Spinal cord (tissue), 10 donors: Measurements from ENCODE around the gene KCNAB1. TPM values are rescaled to one million over a fixed set of nuclear protein-coding genes. Genes with fewer than 3 reads are reported as not detected.
"Not testable (repeated sequence)": the region's sequence is repeated elsewhere in the genome, so short reads cannot be mapped to it uniquely, and the experiment has no call there.

ENCODE experiments used
- DNase-seq, 6 donors: peaks; one replicate each; pipeline versions ENCODE4 v3.0.0 to v3.0.0-alpha.2; 2013 to 2015; ENCODE audit warnings: low spot score in 6 of 6, low read depth in 4 of 6
- H3K27ac ChIP-seq: one replicate; pipeline ENCODE4 v1.5.1; 2013; ENCODE audit warnings: low read depth, low read length, control low read depth
- H3K27me3 ChIP-seq: one replicate; pipeline ENCODE4 v1.6.1; 2013; ENCODE audit warnings: low read length; ENCODE audit not compliant: control insufficient read depth, insufficient read depth
- H3K36me3 ChIP-seq: one replicate; pipeline ENCODE4 v1.6.1; 2013; ENCODE audit warnings: low read length; ENCODE audit not compliant: control insufficient read depth, insufficient read depth
- H3K4me1 ChIP-seq: one replicate; pipeline ENCODE4 v1.6.1; 2013; ENCODE audit warnings: low read length; ENCODE audit not compliant: control insufficient read depth, insufficient read depth
- H3K4me3 ChIP-seq: one replicate; pipeline ENCODE4 v1.5.1; 2013; ENCODE audit warnings: low read depth, low read length, control low read depth
- H3K9me3 ChIP-seq: one replicate; pipeline ENCODE4 v1.6.1; 2013; ENCODE audit warnings: low read length; ENCODE audit not compliant: control insufficient read depth, insufficient read depth
- WGBS: methylation state at CpG from one replicate; pipeline ENCODE4 v1.1.5; 2013; ENCODE audit warnings: missing lambda C conversion rate; ENCODE audit not compliant: insufficient coverage; 5-methylcytosine and 5-hydroxymethylcytosine counted together
- polyA plus RNA-seq, 2 donors: library from polyadenylated mRNA; unstranded; fragments of 120-200 nt; gene quantifications; one replicate each; pipeline ENCODE4 v1.2.1, GENCODE V29; 2013; ENCODE audit not compliant: insufficient read length in 2 of 2
- total RNA-seq, 2 donors: library from RNA; depleted of rRNA in 1 of 2; stranded (reverse); fragments of 120-200 nt in 1 of 2; fragments of >200 nt in 1 of 2; gene quantifications; one replicate each; pipeline versions ENCODE4 v1.2.3 to v1.2.4, GENCODE V29; 2013 to 2014
- donor health status: healthy.

The KCNAB1 gene
- total and polyA plus RNA-seq, 4 donors = 10.1 to 27.5 (median 22.6) TPM

DNA sequence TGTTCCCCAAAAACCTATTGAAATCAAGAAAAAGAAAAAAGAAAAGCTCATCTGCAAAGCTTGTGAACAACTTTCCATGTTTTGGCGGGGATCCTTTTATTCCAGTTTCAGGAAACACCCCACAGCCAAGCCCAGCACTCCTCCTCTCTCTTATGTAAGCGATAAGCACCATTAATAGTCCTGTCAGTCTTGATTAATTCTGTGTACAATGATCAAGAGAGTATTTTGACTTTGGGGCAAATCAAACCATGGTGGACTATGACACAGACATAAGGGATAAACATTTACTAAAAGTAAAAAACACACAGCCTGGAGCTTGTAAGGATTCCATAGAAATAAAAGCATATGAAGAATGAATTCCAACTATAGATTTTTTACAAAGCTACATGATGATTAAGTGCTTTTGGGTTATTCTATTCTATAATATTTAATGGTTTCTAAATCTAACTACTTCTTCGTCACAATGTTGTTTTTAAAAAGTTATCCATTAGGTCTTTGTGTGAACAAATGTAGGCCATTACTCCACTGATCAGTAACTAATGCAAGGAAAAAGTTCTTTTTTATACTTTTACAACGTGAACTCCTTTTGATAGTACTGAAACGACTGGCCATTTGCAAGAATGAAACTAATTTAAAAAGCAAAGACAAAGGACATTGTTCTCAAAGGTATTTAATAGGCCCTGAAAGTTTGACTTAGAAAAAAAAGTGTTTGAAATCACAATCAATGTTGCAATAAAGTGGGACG is 106.5 kb downstream of the KCNAB1 start:
- no peaks in the 10 kb centered on the region for H3K27me3 ChIP-seq

DNA sequence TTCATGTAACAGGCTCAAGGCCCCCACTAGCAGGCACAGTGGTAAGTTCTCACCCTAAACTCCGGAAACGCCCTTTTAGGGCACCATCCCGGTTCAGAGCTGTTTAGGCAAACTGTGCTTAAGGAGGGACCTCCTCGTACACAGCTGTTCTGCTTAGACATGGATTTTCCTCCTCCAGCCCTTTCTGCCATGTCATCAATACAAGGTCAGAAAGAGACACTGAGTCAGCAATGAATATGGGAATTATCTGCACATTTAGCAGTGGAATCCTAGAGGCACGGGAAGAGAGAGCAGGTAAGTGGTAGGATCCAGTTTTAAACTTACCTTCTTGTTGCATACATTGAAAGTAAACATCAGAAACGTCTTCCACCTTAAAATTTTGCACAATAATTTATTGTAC is 107.3 kb downstream of the KCNAB1 start:
- H3K4me1 ChIP-seq = no peaks in the 10 kb centered on the region
- H3K36me3 ChIP-seq = no peaks in the 10 kb centered on the region
- H3K9me3 ChIP-seq = no peaks in the 10 kb centered on the region
- no peaks in the 10 kb centered on the region for H3K27me3 ChIP-seq
- WGBS = 69% methylated on average over 4 of the region's 6 CpGs
- no peak for DNase-seq
- H3K27ac ChIP-seq = no peak overlapping the region
- H3K4me3 ChIP-seq = no peak overlapping the region

More for the DNA sequence above, 106.5 kb downstream of the KCNAB1 start:
- Histone ChIP-seq H3K36me3 (no peaks in the 10 kb centered on the region), H3K9me3 (no peaks in the 10 kb centered on the region), H3K4me1 (no peaks in the 10 kb centered on the region), H3K4me3 (no peak overlapping the region), H3K27ac (no peak overlapping the region)
- WGBS = no CpG with 5 or more reads among the region's 6 CpGs
- DNase-seq = no peak

DNA sequence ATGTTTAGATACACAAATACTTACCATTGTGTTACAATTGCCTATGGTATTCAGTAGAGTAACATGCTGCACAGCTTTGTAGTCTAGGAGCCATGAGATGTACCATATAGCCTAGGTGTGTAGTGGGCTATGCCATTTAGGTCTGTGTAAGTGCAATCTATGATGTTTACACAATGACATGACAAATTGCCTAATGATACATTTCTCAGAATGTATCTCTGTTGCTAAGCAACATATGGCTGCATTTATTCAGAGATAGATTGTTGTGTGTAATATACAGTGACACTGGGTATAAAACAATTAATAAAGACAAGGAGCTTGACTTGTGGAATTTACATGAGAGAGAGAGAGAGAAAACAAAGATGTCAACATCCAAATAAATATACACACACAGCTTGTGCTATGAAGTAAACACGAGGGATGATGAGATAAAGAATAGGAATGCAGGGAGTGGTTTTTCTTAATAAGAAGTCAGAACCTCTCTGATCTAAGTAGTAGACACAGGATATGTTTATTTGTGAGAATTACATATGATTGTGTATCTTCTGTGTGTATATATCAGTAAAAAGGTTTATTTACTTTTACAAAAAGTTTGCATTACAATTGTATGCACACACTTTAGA is 110.0 kb downstream of the KCNAB1 start:
- Histone ChIP-seq H3K27me3 (no peaks in the 10 kb centered on the region), H3K36me3 (no peaks in the 10 kb centered on the region), H3K4me1 (no peaks in the 10 kb centered on the region), H3K4me3 (no peak overlapping the region), H3K27ac (no peak overlapping the region), H3K9me3 (no peaks in the 10 kb centered on the region)
- WGBS = no CpG with 5 or more reads among the region's 1 CpG
- DNase-seq = peak in 1 of 6 donors; percentile 66

DNA sequence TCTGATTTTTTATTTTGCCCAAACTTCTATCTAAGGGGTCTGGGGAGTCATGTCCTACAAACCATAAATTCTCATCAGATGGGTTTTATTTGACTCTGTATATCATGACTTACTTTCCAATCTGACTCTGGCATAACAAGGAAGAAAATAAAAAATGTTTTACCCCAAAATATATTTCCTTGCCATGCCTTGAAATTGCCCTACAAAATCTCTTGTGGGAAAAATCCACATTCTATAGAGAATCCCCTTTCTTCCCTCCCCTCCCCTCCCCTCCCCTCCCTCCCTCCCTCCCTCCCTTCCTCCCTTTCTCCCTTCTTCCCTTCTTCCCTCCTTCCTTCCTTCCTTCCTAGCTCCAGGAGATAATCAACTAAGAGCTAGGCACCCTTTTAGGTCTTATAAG is 110.8 kb downstream of the KCNAB1 start:
- not testable (repeated sequence) for H3K27ac ChIP-seq

DNA sequence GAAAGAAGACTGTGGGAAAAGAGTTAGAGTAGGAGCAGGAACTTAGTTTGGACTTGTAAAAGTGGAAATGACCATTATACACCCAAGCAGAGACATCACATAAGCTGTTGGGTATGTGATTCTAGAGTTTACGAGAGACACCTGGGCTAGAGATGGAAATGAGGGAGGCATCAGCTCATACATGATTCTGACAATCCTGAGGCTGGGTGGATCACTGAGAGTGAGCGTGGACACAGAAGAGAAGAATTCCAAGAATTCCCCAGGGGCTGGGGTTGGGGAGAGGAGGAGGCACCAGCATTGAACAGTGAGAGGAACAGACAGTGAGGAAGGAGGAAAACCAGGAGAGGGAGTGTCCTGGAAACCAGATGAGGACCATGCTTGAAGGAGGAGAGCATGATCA is 113.5 kb downstream of the KCNAB1 start:
- H3K4me1 ChIP-seq = no peaks in the 10 kb centered on the region
- no peaks in the 10 kb centered on the region for H3K27me3 ChIP-seq
- no peak for DNase-seq
- 77% methylated on average over 2 of the region's 2 CpGs for WGBS
- no peaks in the 10 kb centered on the region for H3K9me3 ChIP-seq
- H3K4me3 ChIP-seq = no peak overlapping the region
- H3K27ac ChIP-seq = no peak overlapping the region
- H3K36me3 ChIP-seq = no peaks in the 10 kb centered on the region

More for the DNA sequence above, 110.8 kb downstream of the KCNAB1 start:
- H3K9me3 ChIP-seq, H3K4me3 ChIP-seq, H3K4me1 ChIP-seq, H3K36me3 ChIP-seq, H3K27me3 ChIP-seq, DNase-seq: not testable (repeated sequence)

DNA sequence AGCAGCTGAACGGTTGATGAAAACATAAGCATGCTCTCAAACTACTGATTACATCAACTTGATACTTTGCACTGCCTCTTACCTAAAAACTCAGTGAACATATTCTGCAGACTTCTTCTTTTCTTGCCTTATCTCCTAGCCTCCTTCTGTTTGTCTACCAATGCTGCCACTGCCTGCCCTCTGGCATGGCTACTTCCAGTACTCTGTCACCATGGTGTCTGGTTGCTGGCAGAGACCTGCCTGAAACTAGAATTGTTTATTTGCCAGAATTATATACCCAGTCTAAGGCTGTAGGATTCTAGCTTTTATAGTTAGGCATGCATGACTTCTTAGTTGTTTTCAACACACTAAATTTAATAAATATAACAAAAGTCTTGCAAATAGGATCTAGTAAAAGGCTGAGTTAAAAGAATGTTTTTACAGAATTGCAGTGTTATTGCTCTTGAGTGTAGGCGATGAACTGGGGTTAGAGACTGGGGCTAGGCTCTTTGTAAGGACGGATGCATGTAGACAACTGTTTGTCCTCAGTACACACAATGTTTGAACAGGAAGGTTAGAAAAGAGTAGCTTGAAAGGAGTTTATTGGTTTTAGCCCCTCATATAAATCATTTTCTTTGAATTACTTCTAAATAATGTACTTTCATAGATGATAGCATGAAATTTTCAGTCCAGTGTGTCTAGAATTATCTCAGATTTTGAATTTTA is 116.3 kb downstream of the KCNAB1 start:
- WGBS = 82% methylated on average over 3 of the region's 3 CpGs
- H3K27ac ChIP-seq = no peak overlapping the region
- H3K4me1 ChIP-seq = no peaks in the 10 kb centered on the region
- no peaks in the 10 kb centered on the region for H3K36me3 ChIP-seq
- no peaks in the 10 kb centered on the region for H3K9me3 ChIP-seq
- no peak overlapping the region for H3K4me3 ChIP-seq
- no peaks in the 10 kb centered on the region for H3K27me3 ChIP-seq
- DNase-seq = no peak

DNA sequence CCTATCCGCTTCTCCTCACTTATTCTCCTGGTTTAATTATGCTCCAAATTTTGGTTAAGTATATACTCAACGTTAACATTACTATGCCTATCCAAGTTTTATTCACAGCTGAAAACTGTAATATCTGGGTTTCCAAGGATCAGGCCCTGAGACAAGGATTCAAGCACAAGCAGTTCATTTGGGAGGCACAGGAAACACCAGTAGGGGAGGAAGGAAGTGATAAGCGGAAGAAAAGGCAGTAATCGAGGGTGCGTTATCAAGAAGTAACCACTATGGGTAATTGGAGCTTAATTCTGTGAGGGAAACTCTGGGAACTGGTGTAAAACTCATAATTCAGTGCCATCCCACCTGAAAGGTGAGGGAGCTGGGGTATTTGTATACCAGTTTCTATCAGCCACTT is 120.3 kb downstream of the KCNAB1 start:
- no peaks in the 10 kb centered on the region for H3K27me3 ChIP-seq
- H3K4me1 ChIP-seq = no peaks in the 10 kb centered on the region
- no peak for DNase-seq
- no peak overlapping the region for H3K4me3 ChIP-seq
- WGBS = 90% methylated on average over 2 of the region's 5 CpGs
- no peaks in the 10 kb centered on the region for H3K36me3 ChIP-seq
- H3K27ac ChIP-seq = no peak overlapping the region
- H3K9me3 ChIP-seq = no peaks in the 10 kb centered on the region

DNA sequence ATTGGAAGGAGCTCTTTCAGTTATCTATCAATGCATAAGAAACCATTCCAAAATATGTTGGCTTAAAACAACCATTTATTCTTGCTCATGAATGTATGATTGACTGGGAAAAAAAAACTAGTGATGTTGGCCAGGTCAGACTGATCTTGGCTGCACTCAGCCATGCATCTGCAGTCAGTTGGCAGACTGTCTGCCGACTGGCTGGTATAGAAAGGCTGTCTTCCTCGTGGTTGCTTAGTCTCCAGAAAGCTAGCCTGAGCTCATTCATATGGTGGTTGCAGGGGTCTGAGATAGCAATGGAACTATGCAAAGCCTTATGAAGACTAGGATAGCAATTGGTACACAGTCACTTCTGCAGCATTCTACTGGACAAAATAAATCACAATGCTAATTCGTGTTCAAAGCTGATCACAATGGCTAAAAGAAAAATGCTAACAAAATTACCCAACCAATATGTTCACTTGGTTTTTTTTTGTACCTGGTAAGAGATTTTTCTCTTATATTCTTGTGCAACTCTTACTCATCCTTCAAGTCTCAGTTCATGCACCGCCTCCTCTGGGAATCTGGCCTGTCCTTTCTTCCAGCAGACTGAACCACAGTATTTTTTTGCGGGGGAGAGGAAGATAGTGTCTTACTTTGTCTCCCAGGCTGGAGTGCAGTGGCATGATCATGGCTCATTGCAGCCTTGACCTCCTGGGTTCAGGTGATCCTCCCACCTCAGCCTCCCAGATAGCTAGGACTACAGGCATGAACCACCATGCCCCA is 126.8 kb downstream of the KCNAB1 start:
- peak in 2 of 6 donors; percentile 51 to 71 for DNase-seq
- WGBS = 28% methylated on average over 2 of the region's 5 CpGs
- Histone ChIP-seq H3K27ac (no peak overlapping the region), H3K4me1 (no peaks in the 10 kb centered on the region), H3K9me3 (no peaks in the 10 kb centered on the region), H3K4me3 (no peak overlapping the region), H3K36me3 (no peaks in the 10 kb centered on the region), H3K27me3 (no peaks in the 10 kb centered on the region)

DNA sequence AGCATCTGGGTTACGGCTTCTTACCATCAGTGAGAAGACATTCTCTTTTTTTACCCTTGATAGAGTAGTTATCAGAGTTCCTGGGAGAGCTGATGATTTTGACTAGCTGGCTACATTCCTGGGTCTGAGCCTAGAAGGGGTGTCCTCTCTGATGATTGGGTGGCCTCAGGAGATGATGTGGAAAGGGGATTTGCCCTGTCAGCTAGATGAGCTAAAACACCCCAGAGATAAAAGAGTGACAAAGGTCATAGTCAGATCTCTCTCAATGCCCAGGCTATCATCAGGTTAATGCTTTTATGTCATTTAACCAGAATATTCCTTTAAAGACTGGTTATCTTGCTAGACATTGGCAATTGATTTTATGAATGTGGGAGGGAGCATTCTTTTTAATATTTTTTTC is 130.2 kb downstream of the KCNAB1 start:
- Histone ChIP-seq H3K4me3 (no peak overlapping the region), H3K9me3 (no peaks in the 10 kb centered on the region), H3K27me3 (no peaks in the 10 kb centered on the region), H3K36me3 (no peaks in the 10 kb centered on the region), H3K4me1 (no peaks in the 10 kb centered on the region), H3K27ac (no peak overlapping the region)
- no peak for DNase-seq
- WGBS = no CpG with 5 or more reads among the region's 1 CpG
